GM19452 (cell line): Measurements from ENCODE around the gene ZWILCH.
A peak's percentile ranks its signal among the peaks of the same experiment; 100 is the strongest.
"Not testable (repeated sequence)": the region's sequence is repeated elsewhere in the genome, so short reads cannot be mapped to it uniquely, and the experiment has no call there.

Experiments used
- ATAC-seq: cut with Tn5 transposase; IDR thresholded peaks from one replicate; pipeline ENCODE4 v1.9.1; 2021; ENCODE audit not compliant: unreplicated experiment

The ZWILCH gene

GRCh38 chr15:66504563-66505429 is at the start of gene ZWILCH, which contains the start of gene RPL4:
Gene ZWILCH (plus strand): TSS chr15:66505326. CDS start chr15:66505339, 13 bp downstream.
Gene RPL4 (minus strand): TSS chr15:66504855. CDS start chr15:66504790, 65 bp downstream.
- peak; percentile 69 for ATAC-seq

- ATAC-seq: no peak
Observed at GRCh38 chr15:66456211-66456610, 48.9 kb upstream of the ZWILCH start.

GRCh38 chr15:66459818-66460615 is 45.1 kb upstream of the ZWILCH start:
- ATAC-seq: no peak

GRCh38 chr15:66461294-66461693 is 43.8 kb upstream of the ZWILCH start:
- ATAC-seq: not testable (repeated sequence)

- ATAC-seq: no peak
Observed at GRCh38 chr15:66461917-66462316, 43.2 kb upstream of the ZWILCH start.

GRCh38 chr15:66462627-66463026 is 42.5 kb upstream of the ZWILCH start:
- no peak for ATAC-seq

- ATAC-seq: not testable (repeated sequence)
Observed at GRCh38 chr15:66465294-66465693, 39.8 kb upstream of the ZWILCH start.

GRCh38 chr15:66467162-66468040 is 37.7 kb upstream of the ZWILCH start:
- not testable (repeated sequence) for ATAC-seq

GRCh38 chr15:66470825-66471224 is 34.3 kb upstream of the ZWILCH start:
- not testable (repeated sequence) for ATAC-seq

GRCh38 chr15:66472176-66472999 is 32.7 kb upstream of the ZWILCH start:
- peak; percentile 77 for ATAC-seq

- ATAC-seq: no peak
Observed at GRCh38 chr15:66474135-66474534, 31.0 kb upstream of the ZWILCH start.

- ATAC-seq: no peak
Observed at GRCh38 chr15:66474963-66475362, 30.2 kb upstream of the ZWILCH start.

- ATAC-seq: no peak
Observed at GRCh38 chr15:66476535-66476934, 28.6 kb upstream of the ZWILCH start.

GRCh38 chr15:66477011-66477410 is 28.1 kb upstream of the ZWILCH start:
- no peak for ATAC-seq

- no peak for ATAC-seq
Observed at GRCh38 chr15:66480267-66480666, 24.9 kb upstream of the ZWILCH start.

- no peak for ATAC-seq
Observed at GRCh38 chr15:66481107-66481856, 23.8 kb upstream of the ZWILCH start.

GRCh38 chr15:66482539-66482938 is 22.6 kb upstream of the ZWILCH start:
- ATAC-seq: no peak

- no peak for ATAC-seq
Observed at GRCh38 chr15:66483131-66483566, 22.0 kb upstream of the ZWILCH start.

GRCh38 chr15:66484539-66485112 is 20.5 kb upstream of the ZWILCH start:
- no peak for ATAC-seq
